Stimulated activated CD8-positive, alpha-beta memory T cell treated with anti-CD3 and anti-CD28 coated beads, Interleukin-4, amount 100 ng/mL, for 1 hour (primary cell): ENCODE measurements around the gene GMDS.
"Not testable (repeated sequence)": the region's sequence is repeated elsewhere in the genome, so short reads cannot be mapped to it uniquely, and the experiment has no call there.

Source experiments
- DNase-seq, 2 donors: peaks; one replicate each; pipeline ENCODE4 v3.0.0-alpha.2; 2020; ENCODE audit warnings: low read depth in 2 of 2, low spot score in 1 of 2

GMDS gene

DNA sequence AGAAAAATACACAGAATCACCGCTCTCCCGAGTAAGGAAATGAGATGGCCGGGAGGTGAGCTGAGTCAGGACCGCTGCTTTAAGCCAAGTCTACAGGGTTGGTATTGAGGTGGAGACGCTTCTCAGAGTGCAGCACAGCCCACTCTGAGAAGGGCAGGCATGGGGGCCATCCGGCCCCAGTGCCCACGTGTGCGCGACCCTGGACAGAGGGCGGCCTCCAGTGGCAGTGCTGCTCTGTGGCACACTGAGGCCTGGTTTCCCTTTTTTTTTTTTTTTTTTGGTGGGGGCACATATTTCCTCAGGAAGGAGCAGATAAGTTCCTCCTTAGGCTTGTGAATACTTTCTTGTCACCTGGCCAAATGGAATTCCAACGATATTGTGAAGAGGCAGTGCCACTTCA lies 546.9 kb downstream of the GMDS start:
- no peak for DNase-seq

DNA sequence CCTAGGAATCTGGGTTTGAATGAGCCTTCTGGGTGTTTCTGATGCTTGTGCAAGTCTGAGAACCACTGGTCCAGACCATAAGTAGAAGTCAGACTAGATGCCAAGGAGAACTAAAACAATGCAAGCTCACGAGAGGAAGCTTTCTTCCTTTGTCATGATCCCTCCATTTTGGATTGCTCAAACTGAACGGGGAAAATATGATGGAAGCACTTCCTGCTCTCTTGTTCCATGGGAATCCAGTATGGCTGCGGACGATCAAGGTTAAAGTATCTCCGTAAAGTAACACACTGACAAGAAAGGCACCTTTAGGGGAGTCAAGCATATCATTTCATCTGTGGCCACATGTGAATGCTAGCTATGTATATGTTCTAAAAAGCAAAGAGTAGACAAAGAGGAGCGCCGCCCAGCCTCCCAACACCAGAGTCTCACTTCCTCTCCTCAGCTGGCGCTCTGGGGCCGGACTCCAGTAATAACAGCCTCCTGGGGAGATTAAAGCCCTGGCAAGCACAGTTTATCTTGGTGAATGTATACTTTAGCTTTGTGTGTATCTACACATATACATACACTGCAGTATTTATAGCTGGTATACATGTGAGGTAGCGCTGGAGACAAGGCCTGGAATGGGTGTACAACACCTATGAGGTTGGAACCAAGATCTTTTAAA lies 547.6 kb downstream of the GMDS start:
- DNase-seq: no peak

DNA sequence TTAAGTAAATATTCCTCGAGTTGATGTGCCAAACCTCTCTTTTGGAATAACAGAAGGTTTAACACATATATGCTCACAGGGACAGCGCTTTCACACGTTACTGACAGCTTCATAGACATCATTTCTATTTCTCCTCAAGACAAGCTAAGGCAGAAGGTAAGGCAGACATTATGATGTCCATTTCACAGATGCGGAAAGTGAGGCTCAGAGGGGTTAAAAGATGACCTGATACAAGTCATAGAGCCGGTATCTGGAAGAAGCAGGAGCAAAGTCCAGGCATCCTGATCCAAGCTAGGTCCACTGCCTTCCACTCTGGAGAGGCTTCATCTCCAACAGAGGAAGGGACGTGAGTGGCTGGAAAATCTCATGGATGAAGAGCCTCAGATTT lies 548.9 kb downstream of the GMDS start:
- no peak for DNase-seq

DNA sequence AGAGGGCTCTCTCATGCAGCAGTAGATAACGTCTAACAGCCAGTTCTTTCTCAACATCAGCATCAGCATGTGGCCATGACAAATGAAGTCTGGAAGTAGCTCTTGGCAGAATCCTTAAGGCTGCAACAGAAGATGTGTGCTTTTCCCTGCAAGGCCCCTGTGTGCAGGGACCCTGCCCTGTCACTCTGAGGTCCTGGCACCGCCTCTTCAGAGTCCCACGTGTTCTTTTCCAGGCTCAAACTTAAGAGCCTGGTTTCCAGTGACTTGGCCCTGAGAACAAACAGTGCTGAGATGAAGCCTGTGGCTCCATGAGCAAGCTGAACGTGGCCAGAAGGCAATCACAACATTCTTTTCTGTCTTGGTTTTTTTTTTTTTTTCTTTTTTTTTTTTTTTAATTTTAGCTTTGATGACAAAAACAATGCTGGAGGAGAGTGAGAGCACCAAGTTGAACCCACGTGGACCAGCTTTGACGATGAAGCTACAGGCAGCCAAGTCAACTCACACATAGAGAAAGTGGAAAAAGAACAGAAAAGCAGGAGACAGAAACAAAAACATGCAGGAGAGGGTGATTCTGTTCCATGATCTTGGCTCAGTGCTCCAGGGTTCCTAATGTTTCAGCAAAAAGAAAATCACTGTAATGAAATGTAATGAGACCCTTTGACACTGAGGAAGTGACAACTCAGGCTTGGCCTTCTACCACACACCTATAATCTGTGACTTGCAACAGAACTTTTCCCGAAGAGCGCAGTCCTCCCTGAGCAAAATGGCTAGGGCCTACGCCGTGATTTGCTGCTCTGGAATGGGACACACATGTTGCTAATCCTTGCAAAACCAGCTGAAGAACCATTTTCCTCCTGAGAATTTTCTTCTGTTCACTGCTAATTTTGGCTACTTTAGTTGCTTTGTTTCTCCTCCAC lies 549.6 kb downstream of the GMDS start:
- no peak for DNase-seq

DNA sequence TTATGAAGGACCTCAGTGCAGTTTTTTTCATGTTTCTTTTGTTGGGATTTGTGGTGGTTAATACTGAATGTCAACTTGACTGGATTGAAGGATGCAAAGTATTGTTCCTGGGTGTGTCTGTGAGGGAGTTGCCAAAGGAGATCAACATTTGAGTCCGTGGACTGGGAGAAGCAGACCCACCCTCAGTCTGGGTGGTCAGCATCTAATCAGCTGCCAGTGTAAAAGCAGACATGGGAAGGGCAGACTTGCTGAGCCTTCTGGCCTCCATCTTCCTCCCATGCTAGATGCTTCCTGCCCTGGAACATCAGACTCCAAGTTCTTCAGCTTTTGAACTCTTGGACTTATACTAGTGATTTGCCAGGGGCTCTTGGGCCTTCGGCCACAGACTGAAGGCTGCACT lies 553.6 kb downstream of the GMDS start:
- DNase-seq: not testable (repeated sequence)

DNA sequence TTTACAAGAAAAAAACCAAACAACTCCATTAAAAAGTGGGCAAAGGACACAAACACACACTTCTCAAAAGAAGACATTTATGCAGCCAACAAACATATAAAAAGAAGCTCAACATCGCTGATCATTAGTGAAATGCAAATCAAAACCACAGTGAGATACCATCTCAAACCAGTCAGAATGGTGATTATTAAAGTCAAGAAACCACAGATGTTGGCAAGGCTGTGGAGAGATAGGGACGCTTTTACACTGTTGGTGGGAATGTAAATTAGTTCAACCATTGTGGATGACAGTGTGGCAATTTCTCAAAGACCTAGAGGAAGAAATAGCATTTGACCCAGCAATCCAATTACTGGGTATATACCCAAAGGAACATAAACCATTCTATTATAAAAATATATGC lies 554.7 kb downstream of the GMDS start:
- DNase-seq: not testable (repeated sequence)

DNA sequence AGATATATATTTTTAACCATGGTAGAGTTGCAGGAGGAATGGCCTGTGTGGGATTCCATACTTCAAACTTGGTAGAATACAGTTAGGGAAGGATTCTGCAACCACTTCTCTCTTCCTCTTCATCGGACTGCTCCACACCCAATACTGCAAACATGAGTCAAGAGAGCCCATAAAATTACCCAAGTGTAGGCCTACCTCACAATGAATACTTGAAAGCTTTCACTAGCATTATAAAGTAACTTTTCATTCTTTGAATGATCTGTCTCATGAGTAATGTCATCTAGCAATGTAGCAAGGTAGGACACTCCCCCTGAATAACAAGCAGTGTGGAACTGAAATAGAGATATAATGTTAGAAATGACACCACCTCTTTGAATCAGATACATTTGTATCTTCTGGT lies 556.3 kb downstream of the GMDS start:
- no peak for DNase-seq

DNA sequence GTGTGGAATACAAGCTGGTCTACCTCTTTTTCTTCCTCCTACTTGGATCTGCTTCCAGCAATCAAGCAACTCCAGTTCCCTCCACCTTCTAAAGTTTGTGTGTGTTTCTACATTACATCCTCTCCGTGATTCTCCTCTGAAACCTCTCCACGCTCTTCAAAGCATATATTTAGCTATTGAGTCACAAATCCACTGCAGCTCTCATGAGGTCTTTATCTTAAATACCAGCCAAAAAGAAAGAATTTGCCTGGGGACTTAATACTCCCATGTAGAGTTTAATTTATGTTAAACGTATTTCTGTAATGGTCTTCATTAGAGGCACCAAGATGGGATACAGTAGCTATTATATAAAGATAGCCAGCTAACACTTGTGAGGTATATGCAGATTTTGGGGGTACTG lies 557.0 kb downstream of the GMDS start:
- no peak for DNase-seq

DNA sequence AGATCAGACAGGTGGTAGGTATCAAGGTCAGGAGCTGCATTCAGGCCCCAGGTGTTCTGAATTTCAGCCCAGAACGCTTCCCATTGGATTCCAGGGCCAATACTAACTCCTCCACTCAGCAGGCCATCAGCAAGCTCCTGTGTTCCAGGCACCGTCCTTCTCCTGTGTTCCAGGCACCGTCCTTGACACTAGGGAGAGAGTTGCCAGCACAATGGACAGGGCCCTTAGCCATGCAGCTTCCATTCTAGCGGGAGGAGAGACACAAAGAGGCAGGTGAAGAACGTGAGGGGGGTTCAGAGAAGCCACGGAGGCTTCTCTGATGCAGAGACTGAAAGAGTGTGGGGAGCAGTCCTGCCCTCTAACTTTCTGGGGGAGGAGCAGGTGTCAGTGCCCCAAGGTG lies 558.0 kb downstream of the GMDS start:
- DNase-seq: no peak

DNA sequence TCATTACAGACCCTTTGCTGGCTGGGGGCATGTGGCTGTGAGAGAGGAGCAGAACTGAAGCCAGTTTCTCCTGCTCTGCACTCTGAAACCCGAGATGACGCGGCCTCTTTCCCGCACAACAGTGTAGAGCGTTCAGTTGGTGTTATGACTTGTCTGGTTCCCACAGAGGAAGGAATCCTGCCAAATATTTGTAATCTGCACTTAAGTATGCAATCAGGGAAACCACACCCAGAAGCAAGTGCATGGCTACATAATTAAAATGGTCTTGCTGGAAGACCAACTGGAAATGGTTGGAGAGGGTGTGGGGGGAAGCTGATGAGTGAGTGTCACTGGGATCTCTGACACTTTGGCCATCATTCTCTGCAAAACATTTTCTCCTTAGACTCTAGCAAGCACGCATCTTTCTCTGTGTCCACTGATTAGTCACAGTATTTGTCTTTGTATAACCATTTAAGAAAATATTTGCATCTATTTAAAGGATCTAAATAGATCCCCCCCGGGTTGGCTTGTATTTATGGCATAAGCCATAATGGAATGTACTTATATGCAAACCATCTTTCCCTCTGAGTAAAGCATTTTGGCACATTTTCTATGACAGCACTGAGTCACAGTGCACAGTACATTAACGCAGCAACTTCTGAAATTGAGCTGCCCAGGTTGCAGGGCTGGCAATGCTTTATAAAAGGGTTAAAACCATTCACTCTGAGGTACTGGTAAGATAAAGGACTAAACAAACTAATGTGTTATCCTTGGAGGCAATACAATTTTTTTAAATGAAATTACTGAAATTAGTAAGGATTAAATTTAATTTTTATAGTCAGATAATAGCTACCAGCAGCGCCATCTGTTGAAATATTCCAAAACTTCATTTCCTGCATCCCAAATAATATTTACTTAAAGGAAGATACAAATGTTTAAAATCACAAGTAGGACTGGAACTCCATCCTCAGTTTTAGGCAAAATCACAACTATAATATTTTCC lies 559.0 kb downstream of the GMDS start:
- DNase-seq: no peak

DNA sequence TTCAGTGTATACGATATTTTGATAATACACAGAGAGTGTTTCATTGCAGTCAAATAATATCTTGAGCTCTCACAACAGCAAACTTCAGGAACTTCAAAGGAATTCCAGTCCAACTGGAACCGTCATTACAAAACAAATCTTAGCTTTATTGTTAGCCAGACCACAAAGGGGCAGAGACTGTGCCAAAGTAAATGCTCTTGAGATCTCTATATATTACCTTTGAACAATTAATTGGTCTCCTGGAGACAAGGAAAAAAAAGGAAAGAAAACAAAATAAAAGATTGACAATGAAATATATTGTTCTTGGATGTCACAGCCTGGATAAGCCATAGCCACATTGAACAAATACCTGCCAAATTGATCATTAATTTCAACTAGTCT lies 565.7 kb downstream of the GMDS start:
- no peak for DNase-seq

DNA sequence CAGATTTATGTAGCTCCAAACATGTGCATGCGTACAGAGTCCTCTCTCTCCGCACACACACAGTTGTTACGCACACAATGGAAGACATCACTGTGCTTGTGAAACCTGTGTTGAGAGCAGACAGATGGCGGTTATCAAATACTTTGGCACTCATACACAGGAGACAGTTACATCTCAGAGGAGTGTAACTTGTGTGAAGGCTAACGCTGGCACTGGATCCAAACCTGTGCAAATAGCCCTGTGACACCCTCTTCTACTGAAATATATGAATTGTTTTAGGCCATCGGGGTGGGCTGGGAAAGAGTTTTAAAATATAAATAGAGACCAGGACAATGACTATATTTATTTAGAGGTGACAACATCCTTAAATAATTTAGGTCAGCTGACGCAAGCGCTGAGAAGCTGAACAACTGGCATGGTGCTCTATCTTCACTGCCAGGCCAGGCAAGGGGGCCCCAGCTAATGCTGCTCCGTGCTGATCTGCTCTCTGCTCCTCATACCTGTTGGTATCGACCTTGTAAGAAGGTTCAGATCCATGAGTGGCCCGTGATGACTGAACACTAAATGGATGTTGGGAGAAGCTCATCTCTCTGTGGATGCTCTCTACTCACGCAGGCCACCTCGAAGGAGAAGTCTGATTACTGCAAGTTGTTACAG lies 566.2 kb downstream of the GMDS start:
- DNase-seq: no peak

DNA sequence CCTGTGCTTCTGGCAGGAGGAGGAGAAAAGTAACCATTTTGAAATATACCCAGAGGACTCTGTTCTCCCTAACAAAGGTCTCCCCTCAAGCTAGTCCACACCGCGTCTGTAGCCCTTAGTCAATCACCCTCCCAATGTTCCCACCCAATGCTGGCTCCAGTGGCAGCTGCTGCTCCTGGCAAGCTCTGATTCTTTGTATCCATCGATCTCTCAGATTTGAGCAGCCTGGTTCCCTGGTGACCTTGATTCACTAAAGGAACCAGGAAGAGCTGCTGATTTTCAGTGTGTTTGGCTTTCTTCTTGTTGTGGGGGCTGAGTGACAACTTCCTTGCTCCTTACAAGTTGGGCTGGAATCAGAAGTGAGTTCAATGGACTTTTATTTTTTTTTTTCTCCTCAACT lies 567.2 kb downstream of the GMDS start:
- no peak for DNase-seq

DNA sequence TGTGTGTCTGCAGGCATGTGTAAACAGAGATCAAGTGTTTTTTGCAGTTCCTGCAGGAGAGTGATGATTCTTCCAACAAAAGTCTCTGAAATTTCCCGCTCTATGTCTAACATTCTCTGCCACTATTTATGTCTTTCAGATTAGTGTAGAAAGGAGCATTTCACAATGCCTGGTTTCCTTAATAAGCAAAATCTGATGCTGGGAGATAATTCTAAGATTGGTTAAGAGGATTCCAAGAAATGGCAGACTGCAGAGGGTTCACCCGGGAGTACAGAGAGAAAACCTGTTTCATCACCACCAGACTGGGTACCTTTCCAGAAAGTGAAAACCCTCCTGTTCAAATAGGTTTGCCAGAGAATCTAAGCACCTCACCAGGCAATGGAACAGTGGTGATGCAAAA lies 573.0 kb downstream of the GMDS start:
- no peak for DNase-seq

DNA sequence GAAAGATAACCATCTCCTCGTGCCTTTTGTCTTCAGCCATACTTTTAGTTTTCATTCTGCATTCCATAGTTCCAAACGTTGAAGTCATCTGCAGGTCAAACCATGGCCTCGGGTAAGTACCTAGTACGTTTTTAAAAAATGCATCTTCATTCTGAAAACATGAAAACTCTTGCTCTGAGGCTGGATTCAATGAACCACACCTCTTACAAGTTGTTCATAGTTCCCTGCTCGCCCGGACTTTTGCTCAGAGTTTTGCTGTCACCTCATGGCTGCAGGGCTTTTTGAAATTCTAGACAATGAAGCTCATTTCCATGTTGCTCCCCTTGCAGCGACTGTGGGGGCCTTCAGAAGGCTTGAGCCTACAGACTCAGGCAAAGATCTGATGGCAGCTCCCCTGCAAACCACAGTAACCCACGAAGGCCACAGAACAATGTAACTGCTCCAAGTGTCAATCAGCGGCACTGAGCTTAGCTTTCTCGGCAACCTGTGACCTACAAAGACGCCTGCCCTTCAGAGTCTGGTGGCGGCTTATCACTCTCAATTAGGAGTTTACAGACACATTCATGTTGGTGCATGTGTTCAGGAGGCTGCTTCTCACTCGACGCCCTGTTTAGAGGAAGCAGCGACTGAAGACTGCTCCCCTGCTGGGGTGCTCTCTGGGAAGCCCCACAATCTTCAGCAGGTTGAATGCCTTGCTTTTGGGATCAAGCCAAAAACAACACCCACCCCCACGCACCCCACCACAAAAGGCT lies 574.5 kb downstream of the GMDS start:
- DNase-seq: no peak

DNA sequence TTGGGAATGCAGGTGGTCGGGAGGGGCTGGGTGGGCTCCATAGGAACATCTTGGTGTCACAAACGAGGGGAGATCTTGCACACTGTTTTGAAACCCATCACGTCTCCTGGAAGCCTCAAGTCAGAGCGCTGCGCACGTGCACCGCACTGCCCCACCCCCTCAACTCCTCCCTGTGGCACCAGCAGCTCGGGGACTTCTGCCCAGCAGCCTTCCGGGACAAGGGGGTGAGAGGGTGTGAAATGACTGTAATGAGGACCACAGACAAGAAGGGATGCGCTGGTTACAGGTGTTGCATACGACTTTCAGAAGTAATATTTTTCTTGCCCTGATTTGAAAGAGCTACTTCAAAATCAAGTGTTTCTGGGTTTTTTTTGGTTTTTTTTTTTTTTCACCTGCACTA lies 575.4 kb downstream of the GMDS start:
- no peak for DNase-seq

DNA sequence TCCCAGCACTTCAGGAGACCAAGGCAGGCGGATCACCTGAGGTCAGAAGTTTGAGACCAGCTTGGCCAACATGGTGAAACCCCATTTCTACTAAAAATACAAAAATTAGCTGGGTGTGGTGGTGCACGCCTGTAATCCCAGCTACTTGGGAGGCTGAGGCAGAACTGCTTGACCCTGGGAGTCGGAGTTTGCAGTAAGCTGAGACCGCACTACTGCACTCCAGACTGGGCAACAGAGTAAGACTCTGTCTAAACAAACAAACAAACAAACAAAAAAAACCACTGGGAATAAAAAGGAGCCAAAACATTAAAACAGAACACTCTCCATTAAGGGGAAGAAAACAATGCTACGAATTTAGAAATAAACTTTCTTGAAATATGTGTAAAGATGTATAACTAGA lies 576.9 kb downstream of the GMDS start:
- not testable (repeated sequence) for DNase-seq

DNA sequence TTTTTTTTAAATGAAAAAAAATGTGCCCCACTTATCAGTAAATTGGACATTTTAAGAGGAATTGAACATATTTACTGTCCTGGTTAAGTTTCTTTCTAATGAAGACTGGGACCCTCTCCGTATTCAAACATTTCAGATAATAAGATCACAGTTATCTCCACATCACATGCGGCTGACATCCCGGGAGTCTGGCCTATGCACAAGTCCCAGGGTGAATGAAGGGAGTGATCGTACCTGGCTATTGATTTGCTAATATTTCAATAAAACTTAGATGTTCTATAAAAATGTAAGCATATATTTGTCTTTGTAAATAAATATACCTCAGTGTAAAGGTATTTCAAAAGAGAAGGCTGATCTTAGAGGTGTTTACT lies 577.6 kb downstream of the GMDS start:
- no peak for DNase-seq

DNA sequence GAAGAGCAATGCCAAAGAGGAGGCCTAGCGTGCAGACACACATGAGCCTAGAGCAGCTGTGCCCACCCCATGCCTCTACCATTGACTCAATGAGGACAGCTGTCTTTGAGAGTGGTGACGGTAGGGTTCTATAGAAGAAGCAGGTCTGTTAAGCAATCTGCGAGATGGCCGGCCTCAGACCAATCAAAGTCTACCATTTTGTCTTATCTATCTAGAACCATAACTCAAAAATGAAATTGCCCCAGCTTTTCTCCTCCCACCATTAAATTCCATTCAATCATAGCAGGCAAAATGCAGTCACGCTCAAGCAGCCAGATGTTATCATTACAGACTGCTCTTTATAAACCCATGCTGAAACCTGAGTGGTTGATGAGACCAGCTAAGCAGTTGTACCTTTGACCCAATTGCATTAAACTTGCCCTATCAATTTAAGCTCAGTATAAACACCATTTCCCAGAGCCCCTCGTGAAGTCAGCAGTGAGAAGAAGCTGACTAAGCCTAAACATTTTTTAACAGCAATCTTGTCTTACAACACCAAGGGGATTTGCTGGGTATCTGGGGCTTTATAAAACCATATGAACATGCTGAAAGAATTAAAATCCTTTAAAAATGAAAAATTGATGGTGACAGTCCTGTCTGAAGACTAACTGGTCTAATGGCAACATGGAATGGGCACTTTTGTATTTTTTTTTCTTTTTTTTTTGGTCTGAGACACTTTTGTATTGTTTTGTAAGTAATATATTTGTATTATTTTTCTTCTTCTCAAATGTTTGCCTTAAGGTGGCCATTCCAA lies 578.2 kb downstream of the GMDS start:
- DNase-seq: no peak

DNA sequence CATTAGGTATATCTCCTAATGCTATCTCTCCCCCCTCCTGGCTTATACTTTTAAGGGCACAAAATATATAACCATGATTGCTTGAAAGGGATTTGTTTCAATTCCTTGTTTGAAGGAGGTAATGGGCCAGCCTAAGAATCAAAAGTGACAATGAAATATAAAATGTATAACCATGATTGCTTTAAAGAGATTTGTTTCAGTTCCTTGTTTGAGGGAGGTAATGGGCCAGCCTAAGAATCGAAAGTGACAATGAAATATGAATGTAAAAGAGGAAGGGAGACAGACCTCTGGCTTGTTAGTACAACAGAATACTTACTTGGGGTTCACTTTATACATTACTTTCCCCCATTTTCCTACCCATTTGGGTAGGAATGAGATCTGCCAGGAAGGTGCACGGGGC lies 580.2 kb downstream of the GMDS start:
- no peak for DNase-seq
